Measurements from ENCODE around the gene PHF3. TPM values are rescaled to one million over a fixed set of nuclear protein-coding genes. Genes with fewer than 3 reads are reported as not detected.
"Not testable (repeated sequence)": the region's sequence is repeated elsewhere in the genome, so short reads cannot be mapped to it uniquely, and the experiment has no call there.

Gene PHF3
- total RNA-seq, 1 experiment from 2014 or later, result 66.6 TPM

GRCh38 chr6:63750400-63750799, 114.8 kb downstream of the PHF3 start:
- H3K4me3 Mint-ChIP-seq, result no peak overlapping the region
- TF ChIP-seq, protein P1, sequence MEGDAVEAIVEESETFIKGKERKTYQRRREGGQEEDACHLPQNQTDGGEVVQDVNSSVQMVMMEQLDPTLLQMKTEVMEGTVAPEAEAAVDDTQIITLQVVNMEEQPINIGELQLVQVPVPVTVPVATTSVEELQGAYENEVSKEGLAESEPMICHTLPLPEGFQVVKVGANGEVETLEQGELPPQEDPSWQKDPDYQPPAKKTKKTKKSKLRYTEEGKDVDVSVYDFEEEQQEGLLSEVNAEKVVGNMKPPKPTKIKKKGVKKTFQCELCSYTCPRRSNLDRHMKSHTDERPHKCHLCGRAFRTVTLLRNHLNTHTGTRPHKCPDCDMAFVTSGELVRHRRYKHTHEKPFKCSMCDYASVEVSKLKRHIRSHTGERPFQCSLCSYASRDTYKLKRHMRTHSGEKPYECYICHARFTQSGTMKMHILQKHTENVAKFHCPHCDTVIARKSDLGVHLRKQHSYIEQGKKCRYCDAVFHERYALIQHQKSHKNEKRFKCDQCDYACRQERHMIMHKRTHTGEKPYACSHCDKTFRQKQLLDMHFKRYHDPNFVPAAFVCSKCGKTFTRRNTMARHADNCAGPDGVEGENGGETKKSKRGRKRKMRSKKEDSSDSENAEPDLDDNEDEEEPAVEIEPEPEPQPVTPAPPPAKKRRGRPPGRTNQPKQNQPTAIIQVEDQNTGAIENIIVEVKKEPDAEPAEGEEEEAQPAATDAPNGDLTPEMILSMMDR (conservative IDR thresholded peaks at IDR 0.05), result no peak
- no CpG with 5 or more reads among the region's 2 CpGs for WGBS (ENCODE audit: extremely low coverage, insufficient read length, low lambda C conversion rate)

GRCh38 chr6:63757275-63757674, 121.7 kb downstream of the PHF3 start:
- not testable (repeated sequence) for H3K9me3 ChIP-seq (ENCODE audit: control insufficient read depth, low read depth, low read length); H3K27me3 Mint-ChIP-seq (ENCODE audit: low read depth); H2BK15ac ChIP-seq (ENCODE audit: low read depth, low read length); H4K20me1 ChIP-seq (ENCODE audit: control insufficient read depth, insufficient read depth, insufficient read length); H3K27ac ChIP-seq (ENCODE audit: insufficient read length, low read depth, low read length); H2BK5ac ChIP-seq (ENCODE audit: insufficient read length, low read length); H3K23ac ChIP-seq (ENCODE audit: insufficient read length, low read depth, low read length); H3K79me1 ChIP-seq (ENCODE audit: insufficient read depth, low read depth, low read length, poor library complexity, severe bottlenecking); H3K27ac Mint-ChIP-seq; H3T11ph ChIP-seq (ENCODE audit: low read length); H3K4me1 Mint-ChIP-seq; H2BK120ac ChIP-seq (ENCODE audit: low read depth, low read length, poor library complexity, severe bottlenecking); H3K23me2 ChIP-seq (ENCODE audit: insufficient read length, low read depth, low read length, poor library complexity, severe bottlenecking); H3K14ac ChIP-seq (ENCODE audit: insufficient read depth, low read length); H4K5ac ChIP-seq (ENCODE audit: insufficient read length, low read depth, low read length); H3K4ac ChIP-seq (ENCODE audit: low read depth, low read length); H3K4me2 ChIP-seq (ENCODE audit: insufficient read depth, insufficient read length, low read length); H3K27me3 ChIP-seq (ENCODE audit: insufficient read depth, low read length); H4K91ac ChIP-seq (ENCODE audit: insufficient read length, low read depth, low read length); H2BK12ac ChIP-seq (ENCODE audit: insufficient read length, low read depth, low read length); H3K4me1 ChIP-seq (ENCODE audit: insufficient read depth, low read length); H3K56ac ChIP-seq (ENCODE audit: insufficient read length, low read depth, low read length); H3K9ac ChIP-seq (ENCODE audit: extremely low read depth, insufficient read length, low read length); H2BK20ac ChIP-seq (ENCODE audit: low read depth, low read length, poor library complexity, severe bottlenecking); H2AK5ac ChIP-seq (ENCODE audit: insufficient read length, low read length); H3K79me2 ChIP-seq (ENCODE audit: insufficient read depth, low read length); H4K8ac ChIP-seq (replicated peaks; ENCODE audit: insufficient read length, low read depth, low read length); H3K4me3 Mint-ChIP-seq; DNase-seq; H2AFZ ChIP-seq (ENCODE audit: low read length); H3K18ac ChIP-seq (ENCODE audit: insufficient read length, low read depth, low read length)
- Mint-ChIP-seq H3K36me3 (ENCODE audit: insufficient read depth in 1 of 3, low read depth in 3 of 3) (peaks cover 12 to 18% (median 16%) of the 10 kb centered on the region in 3 experiments), H3K9me3 (peaks cover 30% of the 10 kb centered on the region in 2 experiments)

More at GRCh38 chr6:63750400-63750799, 114.8 kb downstream of the PHF3 start:
- H3K9me3 ChIP-seq (ENCODE audit: control insufficient read depth, low read depth, low read length), result no peaks in the 10 kb centered on the region
- Mint-ChIP-seq H3K4me1 (peaks cover 5 to 6% of the 10 kb centered on the region in 2 experiments), H3K27ac (no peak overlapping the region), H3K36me3 (ENCODE audit: insufficient read depth in 1 of 3, low read depth in 3 of 3) (peaks cover 0 to 1% (median 0%) of the 10 kb centered on the region in 3 experiments; a peak in 3 of 7 replicates), H3K9me3 (peaks cover 8 to 10% of the 10 kb centered on the region in 2 experiments; a peak in 4 of 5 replicates), H3K27me3 (ENCODE audit: low read depth) (no peaks in the 10 kb centered on the region; the same call in 1 of the 2 replicates)
- no peak overlapping the region for H3K27ac ChIP-seq (ENCODE audit: insufficient read length, low read depth, low read length)
- no peak overlapping the region for H2AFZ ChIP-seq (ENCODE audit: low read length)
- no peak overlapping the region for H4K8ac ChIP-seq (replicated peaks; ENCODE audit: insufficient read length, low read depth, low read length)
- H3K56ac ChIP-seq (ENCODE audit: insufficient read length, low read depth, low read length), result no peak overlapping the region
- H3K9ac ChIP-seq (ENCODE audit: extremely low read depth, insufficient read length, low read length), result no peak overlapping the region
- H3K4me2 ChIP-seq (ENCODE audit: insufficient read depth, insufficient read length, low read length), result no peak overlapping the region
- H3K27me3 ChIP-seq (ENCODE audit: insufficient read depth, low read length), result no peaks in the 10 kb centered on the region
- no peak overlapping the region for H4K5ac ChIP-seq (ENCODE audit: insufficient read length, low read depth, low read length)
- H3K4me1 ChIP-seq (ENCODE audit: insufficient read depth, low read length), result no peaks in the 10 kb centered on the region
- no peak overlapping the region for H2BK120ac ChIP-seq (ENCODE audit: low read depth, low read length, poor library complexity, severe bottlenecking)
- H3K79me1 ChIP-seq (ENCODE audit: insufficient read depth, low read depth, low read length, poor library complexity, severe bottlenecking), result no peaks in the 10 kb centered on the region
- no peak overlapping the region for H2BK15ac ChIP-seq (ENCODE audit: low read depth, low read length)
- no peak overlapping the region for H2BK20ac ChIP-seq (ENCODE audit: low read depth, low read length, poor library complexity, severe bottlenecking)
- no peak overlapping the region for H3K14ac ChIP-seq (ENCODE audit: insufficient read depth, low read length)
- H3K18ac ChIP-seq (ENCODE audit: insufficient read length, low read depth, low read length), result no peak overlapping the region
- H3K4ac ChIP-seq (ENCODE audit: low read depth, low read length), result no peak overlapping the region
- no peak overlapping the region for H2BK5ac ChIP-seq (ENCODE audit: insufficient read length, low read length)
- no peaks in the 10 kb centered on the region for H3K23me2 ChIP-seq (ENCODE audit: insufficient read length, low read depth, low read length, poor library complexity, severe bottlenecking)
- no peaks in the 10 kb centered on the region for H3K79me2 ChIP-seq (ENCODE audit: insufficient read depth, low read length)
- H2BK12ac ChIP-seq (ENCODE audit: insufficient read length, low read depth, low read length), result no peak overlapping the region
- H4K20me1 ChIP-seq (ENCODE audit: control insufficient read depth, insufficient read depth, insufficient read length), result no peaks in the 10 kb centered on the region
- H3K23ac ChIP-seq (ENCODE audit: insufficient read length, low read depth, low read length), result no peak overlapping the region
- DNase-seq, result no peak
- no peak overlapping the region for H3T11ph ChIP-seq (ENCODE audit: low read length)
- no peak overlapping the region for H4K91ac ChIP-seq (ENCODE audit: insufficient read length, low read depth, low read length)
- H2AK5ac ChIP-seq (ENCODE audit: insufficient read length, low read length), result no peak overlapping the region

All from H9 (cell line).